NT2/D1 (cell line): ENCODE results near the gene TMEM11.

Experiments used
- YY1 ChIP-seq: IDR thresholded peaks from 2 replicates; pipeline ENCODE4 v1.6.1; 2011; ENCODE audit not compliant: insufficient read length, insufficient read depth
- ZNF274 ChIP-seq: IDR thresholded peaks from 2 replicates; pipeline ENCODE4 v1.6.1; 2011; ENCODE audit warnings: mild to moderate bottlenecking, low read depth, low read length

GRCh38 chr17:21149621-21150020, 64.3 kb downstream of the TMEM11 start:
- TF ChIP-seq ZNF274: no peak
- TF ChIP-seq YY1: no peak
